Amniotic epithelial cell (primary cell): ENCODE data around the gene ANKS1B.
"Not testable (repeated sequence)": the region's sequence is repeated elsewhere in the genome, so short reads cannot be mapped to it uniquely, and the experiment has no call there.

Experiments used
- DNase-seq: peaks from one replicate; pipeline ENCODE4 v3.0.0-alpha.2; 2010; ENCODE audit warnings: low read depth

ANKS1B gene

DNA sequence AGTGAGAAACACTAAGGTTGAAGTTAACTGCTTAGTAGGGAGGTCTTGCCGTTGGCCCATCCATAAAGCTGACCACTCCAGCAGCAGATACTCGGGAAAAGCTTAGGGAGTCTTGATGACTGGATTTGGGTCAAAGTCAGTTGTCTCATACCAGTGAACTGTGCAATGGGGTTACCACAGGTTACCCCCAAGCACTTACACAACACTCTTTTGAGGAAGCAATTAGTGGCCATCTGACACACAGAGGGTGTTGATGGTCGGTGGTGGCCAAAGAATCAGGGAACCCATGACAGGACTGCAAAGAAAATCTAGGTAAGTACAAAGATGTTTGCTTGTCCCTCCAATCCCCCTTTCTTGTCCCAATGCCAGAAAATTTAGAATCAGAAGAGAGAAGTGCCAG lies 929.4 kb downstream of the ANKS1B start:
- no peak for DNase-seq

GRCh38 chr12:99054601-99055128 lies 930.1 kb downstream of the ANKS1B start:
- DNase-seq: no peak

DNA sequence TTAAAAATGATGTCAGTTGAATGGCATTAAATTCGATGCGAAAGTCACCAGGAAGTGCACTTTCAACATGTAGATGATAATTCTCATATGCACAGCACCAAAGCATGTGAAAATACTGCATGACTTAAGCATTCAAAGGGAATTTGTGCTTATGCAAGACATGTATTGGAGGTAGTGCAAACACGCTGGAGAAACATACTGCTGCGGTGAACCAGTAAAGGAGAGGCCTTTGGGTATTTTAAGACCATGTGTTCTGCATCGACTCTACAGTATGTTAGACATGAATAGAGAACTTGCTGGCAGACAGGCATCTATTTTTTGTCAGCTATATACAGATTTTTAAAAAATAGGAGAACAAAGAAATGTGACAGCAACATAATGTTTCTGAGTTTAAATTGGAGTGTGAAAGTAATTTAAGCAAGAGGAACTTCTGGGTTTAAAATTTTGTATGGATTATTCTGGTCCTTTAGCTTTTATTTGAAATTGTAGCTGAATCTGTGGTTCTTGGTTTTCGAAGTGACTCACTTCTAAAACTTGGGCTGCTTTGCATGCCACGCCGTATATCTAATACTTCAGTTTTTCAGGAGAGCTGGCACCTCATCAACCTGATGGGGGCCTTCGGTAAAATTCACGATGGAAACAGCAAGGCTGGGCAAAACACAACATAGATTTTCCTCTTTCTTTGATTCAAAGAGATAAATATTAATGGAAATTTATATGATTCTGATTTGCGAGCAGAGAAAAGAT lies 930.9 kb downstream of the ANKS1B start:
- DNase-seq: no peak

- no peak for DNase-seq
Observed at GRCh38 chr12:99049774-99050173, 935.0 kb downstream of the ANKS1B start.

GRCh38 chr12:99045158-99045557 lies 939.6 kb downstream of the ANKS1B start:
- DNase-seq: no peak

DNA sequence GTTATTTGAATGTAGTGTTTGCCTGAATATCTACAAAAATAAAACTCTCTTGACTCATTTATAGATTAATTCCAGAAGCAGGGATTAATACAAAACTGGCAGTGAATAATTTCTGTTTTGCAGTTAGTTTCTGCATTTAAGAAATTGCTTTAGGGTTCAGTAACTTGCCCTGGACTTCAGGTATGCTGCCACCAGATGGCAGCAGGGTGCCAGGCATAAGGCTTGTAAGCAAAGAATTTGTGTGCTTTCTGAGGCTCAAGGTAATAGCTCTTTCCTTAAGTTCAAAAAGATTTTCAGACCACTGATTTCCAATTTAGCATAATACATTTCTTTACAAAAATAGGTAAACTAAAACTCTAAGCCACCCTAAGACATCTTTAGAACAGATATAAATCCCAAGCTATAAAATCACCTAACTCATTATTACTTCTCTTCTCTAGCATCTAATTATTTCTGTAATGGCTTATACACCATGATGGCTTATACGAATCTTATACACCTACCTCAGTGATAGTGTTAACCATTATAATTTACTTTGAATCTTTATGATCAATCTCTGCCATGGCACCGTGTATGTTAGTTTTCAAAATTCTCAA lies 941.3 kb downstream of the ANKS1B start:
- DNase-seq: peak; percentile 41

- no peak for DNase-seq
Observed at GRCh38 chr12:99042226-99042625, 942.5 kb downstream of the ANKS1B start.

GRCh38 chr12:99039367-99040120 lies 945.2 kb downstream of the ANKS1B start:
- no peak for DNase-seq

DNA sequence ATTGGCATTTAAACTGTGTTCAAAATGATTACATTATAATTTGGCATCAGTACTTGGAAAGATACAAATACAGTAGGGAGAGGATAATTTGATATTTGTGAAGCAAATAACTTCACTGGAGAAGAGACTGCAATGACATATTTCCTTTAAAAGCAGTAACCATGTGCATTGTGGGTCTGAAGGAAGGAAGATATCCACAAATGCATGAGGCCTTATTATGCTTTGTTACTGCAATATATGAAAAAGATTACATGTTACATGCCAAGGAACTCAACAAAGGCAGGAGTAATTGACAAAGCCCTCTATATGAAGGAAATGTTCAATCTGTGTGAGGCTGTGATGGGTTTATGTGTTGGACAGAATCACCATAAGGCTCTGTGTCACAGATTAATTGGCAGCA lies 948.2 kb downstream of the ANKS1B start:
- no peak for DNase-seq

DNA sequence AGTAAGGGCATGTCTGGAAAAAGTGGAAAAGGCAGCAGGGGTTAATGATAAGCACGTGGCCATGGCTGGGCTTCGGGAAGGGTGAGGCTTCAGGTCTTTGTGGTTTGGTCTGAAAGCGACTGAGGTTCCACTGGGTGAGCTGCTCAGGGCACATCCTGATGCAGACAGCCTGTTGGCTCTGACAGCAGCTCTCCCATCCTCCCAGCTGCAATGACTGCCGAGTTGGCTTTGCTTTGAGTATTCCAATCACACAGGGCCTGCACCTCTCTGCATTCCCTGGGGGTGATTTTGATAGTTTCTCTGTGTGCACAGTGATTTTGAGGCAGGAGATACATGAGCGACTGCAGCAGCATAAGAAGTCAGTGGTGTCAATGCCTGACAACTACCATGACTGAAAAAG lies 948.9 kb downstream of the ANKS1B start:
- DNase-seq: no peak

DNA sequence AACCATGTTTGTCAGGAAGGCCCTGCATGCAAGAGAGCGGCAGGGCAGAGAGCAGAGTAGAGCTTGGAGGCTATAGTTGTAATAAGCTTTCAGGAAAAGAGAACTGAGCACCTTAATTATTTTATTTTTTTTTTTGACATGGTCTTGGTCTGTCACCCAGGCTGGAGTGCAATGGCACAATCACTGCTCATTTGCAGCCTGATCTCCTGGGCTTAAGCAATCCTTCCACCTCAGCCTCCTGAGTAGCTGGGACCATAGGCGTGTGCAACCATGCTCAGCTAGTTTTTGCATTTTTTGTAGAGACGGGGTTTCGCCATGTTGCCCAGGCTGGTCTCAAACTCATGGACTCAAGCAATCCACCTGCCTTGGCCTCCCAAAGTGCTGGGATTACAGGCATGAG lies 950.5 kb downstream of the ANKS1B start:
- DNase-seq: not testable (repeated sequence)

GRCh38 chr12:99029511-99030271 lies 955.0 kb downstream of the ANKS1B start:
- DNase-seq: no peak

DNA sequence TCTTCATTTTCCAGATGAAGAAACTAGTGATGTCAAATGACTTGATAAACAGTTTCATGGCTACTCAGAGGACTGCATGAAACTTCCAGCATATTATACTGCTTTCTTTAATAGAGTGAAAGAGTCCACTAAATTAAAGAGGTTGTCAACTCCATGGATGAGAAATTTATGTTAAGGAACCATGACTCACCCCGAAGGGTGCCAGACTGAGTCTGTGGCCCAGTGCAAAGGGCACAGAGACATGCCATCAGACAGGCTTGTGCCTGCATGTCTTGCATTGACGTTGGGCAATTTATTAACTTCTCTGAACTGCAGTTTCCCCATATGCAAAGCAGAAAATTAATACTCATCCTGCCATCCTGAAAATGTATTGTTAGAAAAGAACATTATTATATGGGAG lies 957.3 kb downstream of the ANKS1B start:
- DNase-seq: no peak

- no peak for DNase-seq
Observed at GRCh38 chr12:99027055-99027393, 957.7 kb downstream of the ANKS1B start.

DNA sequence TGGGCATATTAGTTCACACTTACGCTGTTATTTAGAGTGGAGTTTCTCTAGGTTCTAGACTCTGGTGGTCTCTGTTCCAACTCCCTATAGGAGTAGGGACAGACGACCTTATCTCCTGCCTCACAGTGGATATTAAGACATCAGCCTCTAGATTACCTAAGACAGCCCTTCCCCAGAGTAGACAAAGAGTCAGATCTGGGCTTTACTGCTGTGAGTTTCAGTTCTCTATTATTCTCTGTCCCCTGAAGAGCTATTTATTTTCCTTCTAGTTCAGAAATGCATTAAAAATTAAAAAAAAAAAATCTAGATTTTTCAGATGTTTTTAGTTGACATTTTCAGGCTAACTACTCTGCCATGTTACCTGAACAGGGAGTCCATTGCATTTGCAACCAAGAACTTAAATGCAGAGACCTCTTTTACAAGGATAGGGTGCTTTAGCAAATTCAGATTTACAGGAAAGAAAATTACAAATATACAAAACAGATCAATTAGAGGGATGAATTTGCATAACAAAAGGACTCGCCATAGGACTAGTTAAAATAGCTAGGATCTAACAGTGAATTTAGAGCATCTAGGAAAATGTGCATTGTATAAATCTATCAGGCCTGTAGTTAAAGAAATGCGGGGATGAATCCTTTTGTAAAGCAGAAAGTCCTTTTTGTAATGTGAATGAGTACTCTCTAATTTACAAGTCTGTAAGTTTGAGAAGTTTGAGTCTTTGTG lies 958.2 kb downstream of the ANKS1B start:
- DNase-seq: no peak

DNA sequence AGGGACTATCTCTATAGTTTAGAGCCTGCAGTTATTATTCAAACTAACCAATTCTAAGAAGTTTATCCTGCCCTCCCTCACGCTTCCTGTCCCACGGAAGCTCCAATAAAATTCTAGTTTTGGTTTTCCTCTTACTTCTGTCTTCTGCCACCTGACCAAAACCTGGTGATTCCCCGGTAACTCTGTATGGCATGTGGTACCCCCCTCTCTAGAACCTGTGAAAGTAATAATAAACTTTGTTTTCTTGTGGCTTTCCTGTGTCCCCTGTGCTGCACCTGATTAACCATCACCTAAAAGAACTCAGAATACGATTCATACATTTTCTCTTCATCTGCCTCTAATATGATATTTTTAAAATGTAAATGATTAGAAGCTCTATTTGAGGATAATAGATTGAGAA lies 959.9 kb downstream of the ANKS1B start:
- DNase-seq: no peak

GRCh38 chr12:99024191-99024590 lies 960.5 kb downstream of the ANKS1B start:
- DNase-seq: no peak

- DNase-seq: no peak
Observed at GRCh38 chr12:99020871-99021270, 963.9 kb downstream of the ANKS1B start.

DNA sequence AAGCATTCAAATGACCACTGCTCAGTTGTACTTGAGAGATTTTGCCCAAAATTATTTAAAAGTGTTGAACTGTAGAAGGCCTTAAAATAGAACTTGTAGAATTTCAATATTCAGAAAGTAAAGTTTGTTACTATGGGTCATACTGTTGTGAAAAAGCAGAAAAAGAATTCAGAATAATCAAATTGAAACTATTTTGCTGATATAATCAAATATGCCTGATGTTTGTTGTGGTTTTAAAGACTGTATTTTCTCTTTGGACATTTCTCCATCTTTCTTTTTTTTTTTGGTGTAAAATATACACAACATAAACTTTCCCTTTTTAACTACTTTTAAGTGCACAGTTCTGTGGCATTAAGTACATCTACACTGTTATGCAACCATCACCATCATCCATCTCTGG lies 964.9 kb downstream of the ANKS1B start:
- no peak for DNase-seq

DNA sequence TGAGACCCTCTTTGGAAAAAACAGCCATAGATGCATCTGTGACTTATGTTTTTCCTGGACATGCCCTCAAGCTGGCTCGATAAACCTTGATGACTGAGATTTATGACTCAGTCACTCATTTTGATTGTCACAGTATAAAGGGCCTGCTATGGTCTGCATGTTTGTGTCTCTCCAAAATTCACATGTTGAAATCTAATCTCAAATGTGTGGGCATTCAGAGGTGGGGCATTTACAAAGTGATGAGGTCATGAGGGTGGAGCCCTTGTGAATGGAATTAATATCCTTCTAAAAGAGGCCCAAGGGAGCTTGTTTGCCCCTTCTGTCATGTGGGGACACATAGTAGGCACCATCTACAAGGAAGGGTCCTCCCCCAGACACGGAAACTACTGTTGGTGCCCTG lies 966.8 kb downstream of the ANKS1B start:
- no peak for DNase-seq

DNA sequence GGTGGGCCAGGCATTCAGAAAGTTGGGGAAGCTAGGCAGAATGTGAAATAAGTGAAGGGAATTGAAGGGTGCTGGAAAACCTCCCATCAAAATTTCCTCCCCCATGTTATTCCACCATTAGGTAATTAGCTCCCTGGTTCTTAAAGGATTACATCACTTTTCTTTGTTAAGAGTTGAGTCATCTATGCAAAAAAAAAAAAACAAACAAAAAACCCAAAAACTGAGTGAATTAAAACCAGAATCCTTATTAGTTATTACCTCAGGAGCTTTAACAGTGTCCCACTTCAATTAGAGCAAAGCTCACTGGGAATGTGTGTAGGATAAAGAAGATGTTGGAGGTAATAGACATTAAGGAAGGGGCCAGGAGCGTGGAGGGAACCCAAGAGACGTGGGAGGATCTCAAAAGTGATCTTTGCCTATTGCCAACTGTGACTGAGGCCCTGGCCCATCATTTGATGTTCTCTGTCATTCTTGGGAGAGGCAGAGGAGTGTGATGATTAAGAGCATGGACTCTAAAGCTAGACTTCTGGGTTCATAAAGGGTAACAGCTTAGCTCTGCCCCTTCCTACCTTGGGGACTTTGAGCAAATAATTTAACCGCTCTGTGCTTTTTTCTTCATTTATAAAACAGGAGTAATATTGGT lies 975.0 kb downstream of the ANKS1B start:
- no peak for DNase-seq
